ENCODE measurements around the gene RAB11FIP4.
A peak's percentile ranks its signal among the peaks of the same experiment; 100 is the strongest.

Gene RAB11FIP4

GRCh38 chr17:31494259-31495021 is 103.0 kb downstream of the RAB11FIP4 start:
- FAIRE-seq = peak; percentile 96

GRCh38 chr17:31495022-31495885 is 103.8 kb downstream of the RAB11FIP4 start:
- DNase-seq (ENCODE audit: insufficient read length) (no peak), FAIRE-seq (peak; percentile 81)
- TF ChIP-seq POLR2A (IDR thresholded peaks at IDR 0.05; ENCODE audit: low read depth, low read length) = no peak
- TF ChIP-seq TAF1 (IDR thresholded peaks at IDR 0.05; ENCODE audit: borderline replicate concordance, low read depth, low read length) = no peak
- TF ChIP-seq POLR2AphosphoS5 (IDR thresholded peaks at IDR 0.05; ENCODE audit: low read depth, low read length) = no peak

More at GRCh38 chr17:31494259-31495021, 103.0 kb downstream of the RAB11FIP4 start:
- DNase-seq (ENCODE audit: insufficient read length) = peak; percentile 48
- TF ChIP-seq TAF1 (IDR thresholded peaks at IDR 0.05; ENCODE audit: borderline replicate concordance, low read depth, low read length) (no peak), POLR2A (IDR thresholded peaks at IDR 0.05; ENCODE audit: low read depth, low read length) (no peak), POLR2AphosphoS5 (IDR thresholded peaks at IDR 0.05; ENCODE audit: low read depth, low read length) (no peak)

GRCh38 chr17:31496097-31496496 is 104.6 kb downstream of the RAB11FIP4 start:
- FAIRE-seq (no peak), DNase-seq (ENCODE audit: insufficient read length) (no peak)
- TF ChIP-seq POLR2AphosphoS5 (IDR thresholded peaks at IDR 0.05; ENCODE audit: low read depth, low read length) = no peak
- no peak for TF ChIP-seq TAF1 (IDR thresholded peaks at IDR 0.05; ENCODE audit: borderline replicate concordance, low read depth, low read length)
- no peak for TF ChIP-seq POLR2A (IDR thresholded peaks at IDR 0.05; ENCODE audit: low read depth, low read length)

GRCh38 chr17:31496601-31497000 is 105.1 kb downstream of the RAB11FIP4 start:
- TF ChIP-seq TAF1 (IDR thresholded peaks at IDR 0.05; ENCODE audit: borderline replicate concordance, low read depth, low read length) = no peak
- no peak for TF ChIP-seq POLR2AphosphoS5 (IDR thresholded peaks at IDR 0.05; ENCODE audit: low read depth, low read length)
- TF ChIP-seq POLR2A (IDR thresholded peaks at IDR 0.05; ENCODE audit: low read depth, low read length) = no peak
- FAIRE-seq (peak; percentile 50), DNase-seq (ENCODE audit: insufficient read length) (no peak)

- no peak for FAIRE-seq
- no peak for DNase-seq (ENCODE audit: insufficient read length)
- TF ChIP-seq POLR2AphosphoS5 (IDR thresholded peaks at IDR 0.05; ENCODE audit: low read depth, low read length) (no peak), TAF1 (IDR thresholded peaks at IDR 0.05; ENCODE audit: borderline replicate concordance, low read depth, low read length) (no peak), POLR2A (IDR thresholded peaks at IDR 0.05; ENCODE audit: low read depth, low read length) (no peak)
Measured at GRCh38 chr17:31497431-31497830, 106.0 kb downstream of the RAB11FIP4 start.

GRCh38 chr17:31497994-31498826 is 106.7 kb downstream of the RAB11FIP4 start:
- DNase-seq (ENCODE audit: insufficient read length) = no peak
- no peak for FAIRE-seq

GRCh38 chr17:31499771-31500554 is 108.5 kb downstream of the RAB11FIP4 start:
- TF ChIP-seq POLR2A (IDR thresholded peaks at IDR 0.05; ENCODE audit: low read depth, low read length) (no peak), POLR2AphosphoS5 (IDR thresholded peaks at IDR 0.05; ENCODE audit: low read depth, low read length) (no peak), TAF1 (IDR thresholded peaks at IDR 0.05; ENCODE audit: borderline replicate concordance, low read depth, low read length) (no peak)
- DNase-seq (ENCODE audit: insufficient read length) (no peak), FAIRE-seq (no peak)

More at GRCh38 chr17:31497994-31498826, 106.7 kb downstream of the RAB11FIP4 start:
- TF ChIP-seq TAF1 (IDR thresholded peaks at IDR 0.05; ENCODE audit: borderline replicate concordance, low read depth, low read length) = no peak
- TF ChIP-seq POLR2A (IDR thresholded peaks at IDR 0.05; ENCODE audit: low read depth, low read length) = no peak
- TF ChIP-seq POLR2AphosphoS5 (IDR thresholded peaks at IDR 0.05; ENCODE audit: low read depth, low read length) = no peak

- FAIRE-seq = no peak
- TF ChIP-seq POLR2AphosphoS5 (IDR thresholded peaks at IDR 0.05; ENCODE audit: low read depth, low read length) (no peak), TAF1 (IDR thresholded peaks at IDR 0.05; ENCODE audit: borderline replicate concordance, low read depth, low read length) (no peak), POLR2A (IDR thresholded peaks at IDR 0.05; ENCODE audit: low read depth, low read length) (no peak)
- DNase-seq (ENCODE audit: insufficient read length) = no peak
Measured at GRCh38 chr17:31506517-31506916, 115.0 kb downstream of the RAB11FIP4 start.

- FAIRE-seq = peak; percentile 96
- no peak for DNase-seq (ENCODE audit: insufficient read length)
- TF ChIP-seq TAF1 (IDR thresholded peaks at IDR 0.05; ENCODE audit: borderline replicate concordance, low read depth, low read length) (no peak), POLR2A (IDR thresholded peaks at IDR 0.05; ENCODE audit: low read depth, low read length) (no peak), POLR2AphosphoS5 (IDR thresholded peaks at IDR 0.05; ENCODE audit: low read depth, low read length) (no peak)
Measured at GRCh38 chr17:31508288-31509094, 117.0 kb downstream of the RAB11FIP4 start.
